Suprapubic skin (tissue), 4 donors: ENCODE results near the gene C1orf226. TPM values are rescaled to one million over a fixed set of nuclear protein-coding genes. Genes with fewer than 3 reads are reported as not detected.

Source experiments
- DNase-seq, 2 donors: peaks; one replicate each; pipeline ENCODE4 v3.0.0-alpha.2; 2019; ENCODE audit warnings: low spot score in 2 of 2
- H3K27ac ChIP-seq: fragments of 200-600 bp; sonication (generic); one replicate; pipeline ENCODE4 v1.5.1; 2019
- H3K27me3 ChIP-seq: fragments of 200-600 bp; sonication (generic); one replicate; pipeline ENCODE4 v1.5.1; 2019
- H3K36me3 ChIP-seq: fragments of 200-600 bp; sonication (generic); one replicate; pipeline ENCODE4 v1.5.1; 2019
- H3K4me1 ChIP-seq: fragments of 200-600 bp; sonication (generic); one replicate; pipeline ENCODE4 v1.5.1; 2019
- H3K4me3 ChIP-seq: fragments of 200-600 bp; sonication (generic); one replicate; pipeline ENCODE4 v1.5.1; 2019; ENCODE audit warnings: mild to moderate bottlenecking
- H3K9me3 ChIP-seq: fragments of 200-600 bp; sonication (generic); one replicate; pipeline ENCODE4 v1.5.1; 2019
- CTCF ChIP-seq, 2 donors: fragments of 200-600 bp in 1 of 2; fragments of 450-650 bp in 1 of 2; sonication (generic) in 1 of 2; IDR thresholded peaks; one replicate each; pipeline ENCODE4 v1.5.1; 2016 to 2019; ENCODE audit warnings: antibody characterized with exemption in 2 of 2, mild to moderate bottlenecking in 1 of 2, moderate library complexity in 1 of 2
- EP300 ChIP-seq: sonication (generic); formaldehyde crosslinking; IDR thresholded peaks from one replicate; pipeline ENCODE4 v1.6.1; 2017; ENCODE audit warnings: antibody characterized with exemption
- POLR2A ChIP-seq, 2 donors: fragments of 450-650 bp; IDR thresholded peaks; one replicate each; pipeline ENCODE4 v1.6.1; 2017; ENCODE audit warnings: antibody characterized with exemption in 2 of 2, mild to moderate bottlenecking in 2 of 2, moderate library complexity in 2 of 2
- POLR2AphosphoS5 ChIP-seq, 3 donors: sonication (generic); formaldehyde crosslinking; IDR thresholded peaks; one replicate each; pipeline ENCODE4 v1.6.1; 2017; ENCODE audit warnings: antibody characterized with exemption in 3 of 3
- WGBS: methylation state at CpG from one replicate; pipeline ENCODE4 v1.1.5; 2018; 5-methylcytosine and 5-hydroxymethylcytosine counted together
- total RNA-seq, 4 donors: library from RNA; depleted of rRNA; stranded (reverse); fragments of >200 nt; gene quantifications; one replicate each; pipeline ENCODE4 v1.1.0, GENCODE V29; 2016

The C1orf226 gene
- total RNA-seq, 4 donors from 2014 or later, result 3.1 to 14.0 (median 8.9) TPM

GRCh38 chr1:162387226-162388082, 5.9 kb downstream of the C1orf226 start:
- no peaks in the 10 kb centered on the region for H3K9me3 ChIP-seq
- H3K36me3 ChIP-seq, result no peaks in the 10 kb centered on the region
- 83% methylated on average over 20 of the region's 20 CpGs for WGBS
- H3K27ac ChIP-seq, result no peak overlapping the region
- TF ChIP-seq CTCF (IDR thresholded peaks at IDR 0.05) (no peak), POLR2AphosphoS5 (IDR thresholded peaks at IDR 0.05) (no peak), EP300 (no peak), POLR2A (IDR thresholded peaks at IDR 0.05) (no peak)
- peaks cover 13% of the 10 kb centered on the region for H3K4me1 ChIP-seq
- no peak overlapping the region for H3K4me3 ChIP-seq
- no peak for DNase-seq
- no peaks in the 10 kb centered on the region for H3K27me3 ChIP-seq

GRCh38 chr1:162388083-162388594, 6.6 kb downstream of the C1orf226 start:
- H3K27ac ChIP-seq, result no peak overlapping the region
- no peak for TF ChIP-seq CTCF (IDR thresholded peaks at IDR 0.05)
- no peaks in the 10 kb centered on the region for H3K9me3 ChIP-seq
- no peak overlapping the region for H3K4me3 ChIP-seq
- H3K4me1 ChIP-seq, result peaks cover 11% of the 10 kb centered on the region
- no peaks in the 10 kb centered on the region for H3K27me3 ChIP-seq
- 83% methylated on average over 8 of the region's 8 CpGs for WGBS
- H3K36me3 ChIP-seq, result no peaks in the 10 kb centered on the region
- DNase-seq, result no peak

GRCh38 chr1:162388615-162389014, 7.1 kb downstream of the C1orf226 start:
- Histone ChIP-seq H3K4me1 (peaks cover 11% of the 10 kb centered on the region), H3K27ac (no peak overlapping the region), H3K4me3 (no peak overlapping the region), H3K27me3 (no peaks in the 10 kb centered on the region), H3K36me3 (no peaks in the 10 kb centered on the region), H3K9me3 (no peaks in the 10 kb centered on the region)
- no peak for TF ChIP-seq EP300
- peak in 1 of 3 donors; percentile 15 for TF ChIP-seq POLR2AphosphoS5 (IDR thresholded peaks at IDR 0.05)
- WGBS, result 92% methylated on average over 3 of the region's 5 CpGs
- DNase-seq, result no peak

GRCh38 chr1:162389021-162389818, 7.7 kb downstream of the C1orf226 start:
- H3K9me3 ChIP-seq, result no peaks in the 10 kb centered on the region
- TF ChIP-seq CTCF (IDR thresholded peaks at IDR 0.05) (no peak), EP300 (no peak), POLR2A (IDR thresholded peaks at IDR 0.05) (no peak), POLR2AphosphoS5 (IDR thresholded peaks at IDR 0.05) (no peak)
- no peak overlapping the region for H3K4me3 ChIP-seq
- WGBS, result 44% methylated on average over 11 of the region's 11 CpGs
- DNase-seq, result no peak
- H3K27ac ChIP-seq, result no peak overlapping the region
- peaks cover 11% of the 10 kb centered on the region for H3K4me1 ChIP-seq
- no peaks in the 10 kb centered on the region for H3K36me3 ChIP-seq
- peaks cover 3% of the 10 kb centered on the region for H3K27me3 ChIP-seq

GRCh38 chr1:162389971-162390370, 8.4 kb downstream of the C1orf226 start:
- Histone ChIP-seq H3K4me1 (peaks cover 11% of the 10 kb centered on the region), H3K36me3 (no peaks in the 10 kb centered on the region), H3K27ac (no peak overlapping the region), H3K4me3 (no peak overlapping the region), H3K27me3 (peaks cover 3% of the 10 kb centered on the region), H3K9me3 (no peaks in the 10 kb centered on the region)
- WGBS, result 64% methylated on average over 9 of the region's 9 CpGs
- TF ChIP-seq POLR2A (IDR thresholded peaks at IDR 0.05), result no peak
- TF ChIP-seq EP300, result no peak
- no peak for TF ChIP-seq POLR2AphosphoS5 (IDR thresholded peaks at IDR 0.05)
- no peak for TF ChIP-seq CTCF (IDR thresholded peaks at IDR 0.05)
- no peak for DNase-seq
